LHCN-M2 (cell line): ENCODE data around the gene RANBP2. TPM values are rescaled to one million over a fixed set of nuclear protein-coding genes. Genes with fewer than 3 reads are reported as not detected.
A peak's percentile ranks its signal among the peaks of the same experiment; 100 is the strongest.

Experiments
- DNase-seq: peaks from one replicate; pipeline ENCODE4 v3.0.0-alpha.2; 2012; ENCODE audit warnings: low read depth
- total RNA-seq: library from RNA; depleted of rRNA; stranded (reverse); fragments of >200 nt; gene quantifications from 2 replicates; pipeline ENCODE4 v1.2.3, GENCODE V29; 2014

The RANBP2 gene
- total RNA-seq, 1 experiment from 2014 or later = 72.3 TPM

DNA sequence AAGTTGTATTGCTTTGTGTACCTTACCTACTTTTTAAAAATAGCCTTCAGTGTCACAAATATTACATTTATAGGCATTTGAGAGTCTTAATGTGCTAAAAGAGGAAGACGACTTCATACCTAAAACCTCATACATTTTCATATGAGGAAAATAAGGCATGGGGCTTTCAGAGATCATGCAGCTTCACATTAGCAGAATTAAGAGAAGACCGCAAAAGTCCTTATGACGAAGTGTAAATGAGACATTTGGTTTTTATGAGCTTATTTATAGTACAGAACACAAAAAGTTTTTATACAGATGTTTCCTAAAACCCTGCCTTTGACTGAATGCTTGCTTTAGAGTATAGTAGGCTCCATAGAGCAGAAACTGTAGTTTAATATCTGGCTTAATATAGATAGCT, 57.2 kb downstream of the RANBP2 start:
- no peak for DNase-seq

DNA sequence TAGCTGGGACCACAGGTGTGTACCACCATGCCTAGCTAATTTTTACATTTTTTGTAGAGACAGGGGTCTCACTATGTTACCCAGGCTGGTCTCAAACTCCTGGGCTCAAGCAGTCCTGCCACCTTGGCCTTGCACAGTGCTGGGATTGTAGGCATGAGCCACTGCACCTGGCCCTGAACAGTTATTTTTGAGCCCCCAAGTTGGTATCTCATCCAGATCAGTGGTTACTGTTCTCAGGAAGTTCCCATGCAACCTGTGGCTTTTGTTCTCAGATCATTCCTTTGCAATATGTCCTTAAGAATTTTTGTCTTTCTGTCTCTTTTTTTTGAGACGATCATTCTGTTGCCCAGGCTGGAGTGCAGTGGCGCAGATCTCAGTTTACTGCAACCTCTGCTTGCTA, 59.6 kb downstream of the RANBP2 start:
- DNase-seq = no peak

DNA sequence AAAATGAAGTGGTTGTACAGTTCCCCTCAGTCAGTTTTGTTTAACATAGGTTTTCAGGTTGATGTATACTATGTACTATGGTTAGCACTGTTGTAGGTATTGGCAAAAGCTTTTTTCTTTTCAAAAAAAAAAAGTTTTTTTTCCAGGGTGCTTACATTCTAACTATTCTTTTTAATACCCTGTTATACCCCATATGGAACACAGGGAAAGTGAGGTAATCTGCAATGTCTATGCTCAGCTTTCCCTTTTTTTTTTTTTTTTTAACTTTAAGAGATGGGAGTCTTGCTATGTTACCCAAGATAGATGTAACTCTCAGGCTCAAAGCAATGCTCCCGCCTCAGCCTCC, 66.7 kb downstream of the RANBP2 start:
- no peak for DNase-seq

DNA sequence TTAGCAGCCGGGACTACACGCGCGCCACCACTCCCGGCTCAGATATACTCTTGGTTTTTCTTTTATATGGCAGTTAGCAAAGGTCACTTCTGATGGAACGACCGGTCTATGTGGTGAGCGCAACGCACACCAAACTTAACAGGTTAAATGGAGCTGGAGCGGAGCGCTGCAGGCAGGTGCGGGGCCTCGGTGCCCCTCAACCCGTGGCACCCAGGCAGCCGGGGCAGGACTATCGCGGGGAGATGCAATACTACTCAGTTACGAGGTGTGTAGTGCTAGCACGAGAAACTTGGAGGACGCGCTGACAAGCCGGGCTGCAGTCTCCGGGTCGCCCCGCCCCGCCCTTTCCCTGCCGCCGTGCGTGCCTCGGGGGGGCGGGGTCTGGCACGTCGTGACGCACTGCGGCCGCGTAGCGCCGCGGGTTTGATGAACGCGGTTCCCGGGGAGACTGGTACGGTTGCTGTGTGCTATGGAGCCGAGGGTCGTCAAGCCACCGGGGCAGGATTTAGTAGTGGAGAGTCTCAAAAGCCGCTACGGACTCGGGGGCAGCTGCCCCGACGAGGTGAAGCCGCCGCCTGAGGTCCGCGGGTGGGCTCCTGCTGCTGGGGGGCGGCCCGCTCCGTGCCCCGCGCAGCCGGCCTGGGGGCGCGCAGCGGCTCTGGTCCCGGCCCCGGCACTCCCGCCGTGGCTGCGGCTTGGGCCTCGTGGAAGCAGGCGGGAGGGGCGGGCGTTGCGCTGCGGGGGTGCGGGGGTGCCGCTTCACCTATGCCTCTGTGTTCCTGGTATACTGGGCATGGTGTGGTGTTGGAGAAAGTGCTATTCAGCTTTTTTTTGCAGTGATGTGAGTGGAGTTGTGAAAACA, 67.3 kb downstream of the RANBP2 start, which contains the start of gene CCDC138:
Gene CCDC138, plus strand, starts transcription at position 418 of the 862 bp plus-strand sequence. Its CDS starts 52 bp downstream, at position 470.
- DNase-seq = peak; percentile 85

DNA sequence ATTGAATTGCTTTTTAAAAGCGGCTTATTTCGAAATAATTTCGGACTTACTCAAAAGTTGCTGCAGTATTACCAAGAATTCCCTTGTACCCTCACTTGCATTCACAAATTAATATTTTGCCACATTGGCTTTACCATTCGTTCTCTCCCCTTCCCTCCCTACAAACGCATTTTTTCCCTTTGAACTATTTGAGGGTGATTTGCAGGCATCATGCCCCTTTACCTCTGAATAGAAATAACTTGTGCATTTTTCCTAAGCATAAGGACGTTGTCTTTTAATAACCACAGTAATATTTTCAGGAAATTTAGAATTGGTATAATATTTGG, 67.9 kb downstream of the RANBP2 start:
- no peak for DNase-seq

DNA sequence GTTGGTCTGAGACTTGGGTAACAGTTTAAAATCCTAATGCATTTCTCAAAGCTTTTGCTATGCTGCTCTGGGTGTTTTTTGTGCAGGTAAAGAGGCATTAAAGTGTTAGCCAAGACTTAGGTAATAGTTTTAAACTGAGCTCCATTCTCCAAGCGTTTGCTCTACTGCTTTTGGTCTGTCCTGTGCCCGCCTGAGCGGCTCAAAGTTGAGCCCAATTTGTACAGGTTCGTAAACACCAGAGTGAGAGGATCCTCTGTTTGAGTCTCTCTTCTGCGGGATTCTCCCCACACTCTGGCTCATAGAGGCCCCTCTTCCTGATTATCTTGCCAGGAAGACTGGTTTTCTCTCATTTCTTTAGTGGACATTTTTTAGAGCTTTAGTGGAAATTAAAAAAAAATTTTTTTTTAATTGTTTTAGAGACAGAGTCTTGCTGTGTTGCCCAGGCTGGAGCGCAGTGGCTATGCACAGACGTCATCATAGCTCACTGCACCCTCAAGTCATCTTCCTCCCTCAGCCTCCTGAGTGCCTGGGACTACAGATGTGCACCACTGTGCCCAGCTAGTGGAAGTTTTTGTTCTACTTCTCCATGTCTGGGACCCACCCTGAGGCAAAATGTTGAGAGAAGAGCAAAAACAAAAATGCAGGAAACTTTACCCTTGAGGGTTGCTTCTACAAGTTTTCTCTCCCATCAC, 83.9 kb downstream of the RANBP2 start:
- no peak for DNase-seq

DNA sequence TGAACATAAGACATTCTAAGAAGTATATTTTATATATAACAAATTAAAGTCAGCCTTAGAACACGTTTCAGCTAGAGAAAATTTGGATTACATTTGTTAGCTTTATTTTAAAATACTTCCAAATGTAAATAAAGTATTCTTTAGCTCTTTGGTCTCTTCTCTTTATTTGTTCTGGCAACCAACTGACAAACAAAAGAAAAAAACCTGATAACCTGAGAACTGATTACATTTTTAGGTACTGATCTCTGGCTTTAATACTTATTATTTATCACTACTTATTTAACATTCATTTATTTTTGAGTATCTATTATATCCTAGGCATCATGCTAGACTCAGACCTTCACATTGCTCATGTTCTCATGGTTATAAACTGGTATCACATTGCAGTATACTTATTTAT, 85.8 kb downstream of the RANBP2 start:
- no peak for DNase-seq

DNA sequence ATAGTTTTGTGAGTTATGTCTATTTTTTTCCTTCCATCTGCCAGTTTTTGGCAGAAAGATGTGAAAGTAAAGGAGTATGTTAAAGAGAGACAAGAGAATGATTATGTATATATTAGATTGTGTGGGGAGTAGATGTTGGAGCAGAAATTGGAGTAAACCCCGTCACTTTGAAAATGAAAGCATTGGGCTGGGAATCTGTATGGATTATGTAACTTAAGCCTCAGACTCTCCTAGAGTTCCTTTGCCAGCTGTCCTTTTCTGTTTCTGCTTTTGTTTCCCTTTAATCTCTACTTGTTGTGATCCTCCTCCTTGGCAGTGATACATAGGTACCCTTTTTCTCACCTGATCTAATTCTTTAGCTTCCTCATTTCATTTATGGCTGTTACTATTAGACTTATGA, 86.5 kb downstream of the RANBP2 start:
- no peak for DNase-seq

DNA sequence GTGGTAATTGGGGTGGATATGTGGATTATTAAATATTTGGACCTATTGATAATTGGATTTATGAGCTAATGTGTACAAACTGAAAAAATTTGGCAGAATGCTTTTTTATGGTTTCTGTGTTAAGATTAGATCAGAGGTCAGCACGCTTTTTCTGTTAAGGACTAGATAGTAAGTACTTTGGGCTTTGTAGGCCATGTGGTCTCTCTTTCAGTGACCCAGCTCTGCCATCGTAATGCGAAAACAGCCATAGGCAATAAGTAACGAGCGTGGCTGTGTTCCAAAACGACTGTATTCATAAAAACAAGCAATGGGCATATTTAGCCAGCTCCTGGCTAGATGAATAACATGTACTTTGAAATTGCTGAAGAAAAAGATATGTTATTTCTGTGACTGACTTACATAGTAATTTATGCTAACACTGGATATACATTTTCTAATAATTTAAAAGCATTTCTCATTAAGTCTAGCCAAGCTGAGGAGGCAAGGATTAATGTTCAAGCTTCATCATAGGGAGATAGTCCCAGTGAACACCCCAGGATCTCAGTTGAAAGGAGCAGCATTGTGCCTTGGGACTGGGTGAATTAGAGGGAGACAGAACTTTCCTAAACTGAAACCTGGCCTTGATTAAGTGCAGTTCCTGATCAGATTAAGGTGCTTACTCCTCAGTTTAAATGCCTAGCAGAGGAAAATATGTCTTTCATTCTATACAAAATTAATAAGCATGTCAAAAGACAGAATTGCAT, 87.3 kb downstream of the RANBP2 start:
- DNase-seq = no peak

DNA sequence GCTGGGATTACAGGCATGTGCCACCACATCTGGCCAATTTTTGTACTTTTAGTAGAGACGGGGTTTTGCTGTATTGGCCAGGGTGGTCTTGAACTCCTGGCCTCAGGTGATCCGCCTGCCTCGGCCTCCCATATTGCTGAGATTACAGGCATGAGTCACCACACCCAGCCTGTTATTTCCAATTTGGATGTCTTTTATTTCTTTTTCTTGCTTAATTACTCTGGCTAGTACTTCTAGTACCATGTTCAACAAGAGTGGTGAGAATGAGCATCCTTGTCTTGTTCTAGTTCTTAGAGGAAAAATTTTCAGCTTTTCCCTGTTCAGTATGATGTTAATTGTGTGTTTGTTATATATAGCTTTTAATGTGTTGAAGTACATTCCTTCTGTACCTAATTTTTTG, 90.7 kb downstream of the RANBP2 start:
- no peak for DNase-seq

DNA sequence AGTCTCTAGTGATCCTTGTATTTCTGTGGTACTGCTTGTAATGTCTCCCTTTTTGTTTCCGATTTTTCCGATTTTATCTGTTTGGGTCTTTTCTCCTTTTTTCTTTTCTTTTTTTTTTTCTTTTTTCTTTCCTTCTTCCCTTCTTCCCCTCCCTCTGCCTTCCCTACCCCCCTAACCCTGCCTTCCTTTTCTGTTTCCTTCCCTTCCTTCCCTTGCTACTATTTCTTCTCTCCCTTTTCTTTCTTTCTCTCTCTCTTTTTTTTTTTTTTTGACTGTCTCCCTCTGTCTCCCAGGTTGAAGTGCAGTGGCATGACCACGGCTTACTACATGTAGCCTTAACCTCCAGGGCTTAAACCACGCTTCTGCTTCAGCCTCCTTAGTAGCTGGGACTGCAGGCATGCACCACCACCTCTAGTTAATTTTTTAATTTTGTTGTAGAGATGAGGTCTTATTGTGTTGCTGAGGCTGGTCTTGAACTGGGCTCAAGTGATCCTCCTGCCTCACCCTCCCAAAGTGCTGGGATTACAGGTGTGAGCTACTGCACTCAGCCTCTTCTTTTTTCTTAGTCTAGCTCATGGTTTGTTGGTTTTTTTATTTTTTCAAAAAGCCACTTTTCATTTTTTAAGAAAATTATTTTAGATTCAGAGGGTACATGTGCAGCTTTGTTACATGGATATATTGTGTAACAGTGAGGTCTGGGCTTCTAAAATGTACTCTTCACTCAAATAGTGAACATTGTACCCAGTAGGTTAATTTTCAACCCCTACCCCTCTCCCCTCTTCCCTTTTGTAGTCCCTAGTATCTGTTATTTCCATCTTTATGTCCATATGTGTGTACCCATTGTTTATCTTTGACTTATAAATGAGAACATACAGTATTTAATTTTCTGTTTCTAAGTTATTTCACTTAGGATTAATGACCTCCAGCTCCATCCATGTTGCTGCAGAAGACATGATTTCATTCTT, 92.0 kb downstream of the RANBP2 start:
- no peak for DNase-seq

DNA sequence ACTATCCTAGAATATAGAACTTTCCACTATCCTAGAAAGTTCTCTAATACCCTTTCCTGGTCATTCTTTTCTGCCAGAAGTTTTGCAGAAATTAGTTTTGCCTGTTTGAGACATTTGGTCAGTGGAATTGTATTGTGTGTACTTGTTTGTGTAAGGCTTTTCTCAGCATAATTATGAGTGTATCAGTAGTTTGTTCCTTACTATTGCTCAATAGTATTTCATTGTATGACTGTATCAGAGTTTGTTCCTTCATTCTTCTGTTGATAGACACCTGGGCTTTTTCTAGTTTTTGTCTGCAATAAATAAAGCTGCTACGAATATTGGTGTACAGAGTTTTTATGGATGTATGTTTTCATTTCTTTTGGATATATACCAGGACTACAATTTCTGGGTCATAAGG, 94.5 kb downstream of the RANBP2 start:
- no peak for DNase-seq

DNA sequence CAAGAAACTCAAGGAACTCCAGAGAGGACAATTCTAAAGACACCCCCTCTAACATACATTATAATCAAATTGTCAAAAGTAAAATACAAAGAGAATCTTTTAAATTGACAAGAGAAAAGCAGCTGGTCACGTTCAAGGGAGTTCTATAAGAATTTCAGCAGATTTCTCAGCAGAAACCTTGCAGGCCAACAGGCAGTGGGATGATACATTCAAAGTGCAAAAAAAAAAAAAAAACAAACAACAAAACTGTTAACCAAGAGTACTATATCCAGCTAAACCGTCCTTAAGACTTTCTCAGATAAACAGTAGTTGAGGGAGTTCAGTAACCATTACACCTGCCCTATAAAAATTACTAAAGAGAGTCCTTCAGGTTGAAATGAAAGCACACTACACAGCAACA, 101.2 kb downstream of the RANBP2 start:
- no peak for DNase-seq

DNA sequence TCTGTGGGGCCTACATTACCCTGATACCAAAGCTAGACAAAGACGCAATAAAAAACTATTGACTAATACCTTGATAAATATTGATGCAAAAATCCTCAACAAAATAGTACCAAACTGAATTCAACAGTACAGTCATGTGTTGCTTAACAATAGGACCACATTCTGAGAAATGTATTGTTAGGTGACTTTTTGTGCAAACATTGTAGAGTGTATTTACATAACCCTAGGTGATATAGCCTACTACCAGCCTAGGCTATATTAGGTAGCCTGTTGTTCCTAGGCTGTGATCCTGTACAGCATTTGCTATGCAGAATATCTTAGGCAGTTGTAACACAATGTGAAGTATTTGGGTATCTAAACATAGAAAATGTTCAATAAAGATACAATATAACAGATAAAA, 104.0 kb downstream of the RANBP2 start:
- no peak for DNase-seq

DNA sequence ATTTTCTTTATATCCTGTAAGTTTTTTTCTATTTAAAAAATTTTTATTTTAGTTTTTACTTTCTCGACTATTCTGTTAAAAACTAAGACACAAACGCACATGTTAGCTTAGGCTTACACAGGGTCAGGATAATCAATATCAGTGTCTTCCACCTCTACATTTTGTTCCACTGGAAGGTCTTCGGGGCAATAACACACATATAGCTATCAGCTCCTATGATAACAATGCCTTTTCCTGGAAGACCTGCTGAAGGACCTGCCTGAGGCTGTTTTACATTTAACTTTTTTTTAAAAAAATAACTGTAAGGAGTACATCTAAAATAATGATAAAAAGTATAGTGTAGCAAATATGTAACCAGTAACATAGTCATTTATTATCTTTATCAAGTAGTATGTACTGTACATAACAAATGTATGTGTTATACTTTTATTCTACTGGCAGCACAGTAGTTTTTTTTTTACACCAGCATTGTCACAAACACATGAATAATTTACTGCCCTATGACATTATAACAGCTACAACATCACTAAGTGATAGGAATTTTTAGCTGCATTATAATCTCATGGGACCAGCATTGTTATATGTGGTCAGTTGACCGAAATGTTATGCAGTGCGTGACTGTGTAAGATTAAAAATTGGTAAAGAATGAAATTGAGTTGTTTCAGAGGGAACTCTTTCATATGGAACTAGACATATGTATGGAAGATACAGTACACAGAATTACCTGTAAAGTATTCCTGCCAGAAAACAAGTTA, 105.2 kb downstream of the RANBP2 start:
- DNase-seq = no peak

DNA sequence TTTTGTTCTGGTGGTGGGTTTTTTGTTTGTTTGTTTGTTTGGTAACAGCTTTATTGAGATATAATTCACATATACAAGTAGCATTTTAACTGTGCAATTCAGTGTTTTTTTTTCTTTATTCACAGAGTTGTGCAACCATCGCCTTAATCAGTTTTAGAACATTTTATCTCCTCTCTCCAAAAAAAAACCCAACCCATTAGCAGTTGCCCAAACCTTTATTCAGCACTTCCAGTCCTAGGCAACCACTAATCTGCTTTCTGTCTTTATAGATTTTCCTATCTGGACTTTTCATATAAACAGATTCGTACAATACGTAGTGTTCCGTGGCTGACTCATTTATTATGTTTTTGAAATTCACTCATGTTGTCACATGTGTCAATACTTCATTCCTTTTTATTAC, 106.0 kb downstream of the RANBP2 start:
- DNase-seq = peak; percentile 33

DNA sequence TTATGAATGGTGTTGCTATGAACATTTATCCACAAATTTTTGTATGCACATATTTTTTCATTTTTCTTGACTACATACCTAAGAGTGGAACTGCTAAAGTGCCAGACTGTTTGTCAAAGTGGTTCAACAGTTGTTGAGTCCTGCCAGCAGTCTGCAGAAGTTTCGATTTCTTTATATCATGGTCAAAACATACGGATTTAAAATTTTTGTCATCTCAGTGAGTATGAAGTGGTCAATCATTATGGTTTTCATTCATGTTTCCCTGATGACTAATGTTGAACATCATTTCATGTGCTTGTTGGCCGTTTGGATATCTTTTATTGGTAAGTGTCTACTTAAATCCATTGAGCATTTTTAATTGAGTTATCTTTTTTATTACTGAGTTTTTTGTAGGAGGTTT, 106.5 kb downstream of the RANBP2 start:
- DNase-seq = peak; percentile 67

DNA sequence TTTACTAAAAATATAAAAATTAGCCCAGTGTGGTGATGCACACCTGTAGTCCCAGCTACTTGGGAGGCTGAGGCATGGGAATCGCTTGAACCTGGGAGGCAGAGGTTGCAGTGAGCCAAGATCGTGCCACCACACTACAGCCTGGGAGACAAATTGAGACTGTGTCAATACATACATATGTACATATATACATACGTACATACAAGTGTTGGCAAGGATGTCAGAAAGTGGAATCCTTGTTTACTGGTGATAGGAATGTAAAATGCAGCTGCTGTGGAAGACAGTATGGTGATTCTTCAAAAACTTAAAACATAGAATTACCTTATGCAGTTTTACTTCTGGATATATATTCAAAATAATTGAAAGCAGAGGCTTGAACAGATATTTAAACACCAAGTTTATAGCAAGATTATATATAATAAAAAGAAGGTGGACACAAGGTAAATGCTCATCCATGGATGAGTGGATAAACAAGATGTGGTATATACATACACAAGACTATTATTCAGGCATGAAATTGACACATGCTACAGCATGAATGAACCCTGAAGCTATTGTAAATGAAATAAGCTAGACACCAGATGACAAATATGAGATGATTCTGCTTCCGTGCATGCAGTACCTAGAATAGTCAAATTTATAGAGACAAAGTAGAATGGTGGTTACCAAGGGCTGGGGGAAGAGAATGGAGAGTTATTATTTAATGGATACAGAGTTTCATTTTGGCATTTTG, 110.5 kb downstream of the RANBP2 start:
- DNase-seq = no peak

DNA sequence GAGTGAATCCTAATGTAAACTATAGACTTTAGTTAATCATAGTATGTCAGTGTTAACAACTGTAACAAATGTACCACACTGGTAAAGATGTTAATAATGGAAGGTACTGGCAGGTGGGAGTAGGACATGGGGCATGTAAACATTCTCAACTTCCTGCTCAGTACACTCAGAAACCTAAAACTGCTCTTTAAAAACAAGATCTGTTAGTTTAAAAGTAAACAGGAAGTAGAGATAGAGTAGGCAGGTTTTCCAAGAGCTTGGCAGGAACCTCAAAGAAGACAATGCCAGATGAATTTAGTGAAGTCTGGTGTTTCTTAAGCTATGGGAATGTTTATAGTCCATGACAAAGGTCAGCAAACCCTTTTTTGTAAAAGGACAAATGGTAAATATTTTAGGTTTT, 113.9 kb downstream of the RANBP2 start:
- DNase-seq = no peak

DNA sequence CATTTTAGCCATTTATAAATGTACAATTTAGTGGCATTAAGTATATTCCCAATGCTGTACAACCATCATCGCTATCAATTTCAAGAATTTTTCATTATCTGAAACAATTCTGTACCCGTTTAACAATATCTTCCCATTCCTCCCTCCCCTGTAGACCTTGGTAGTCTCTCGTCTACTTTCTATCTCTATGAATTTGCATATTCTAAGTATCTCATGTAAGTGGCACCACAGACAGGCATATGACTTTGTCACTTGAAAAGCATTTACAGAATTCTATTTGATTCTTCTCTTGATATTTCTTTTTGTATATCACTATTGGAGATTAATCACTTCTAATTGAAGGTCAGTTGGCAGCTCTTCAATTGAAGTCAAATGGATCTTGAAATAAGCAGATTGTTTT, 115.3 kb downstream of the RANBP2 start:
- DNase-seq = no peak
